Retinal pigment epithelial cell (primary cell): ENCODE data around the gene AHCYL1.

Experiments
- DNase-seq: peaks from one replicate; pipeline ENCODE4 v3.0.0-alpha.2; 2010; ENCODE audit warnings: low read depth
- H3K4me3 ChIP-seq: 2 replicates; pipeline ENCODE4 v1.5.1; 2011; ENCODE audit warnings: mild to moderate bottlenecking, low read length, control low read depth, moderate library complexity
- TF ChIP-seq, protein P1 (sequence below): conservative IDR thresholded peaks from 2 replicates; pipeline ENCODE4 v1.5.1; 2011; ENCODE audit warnings: low read depth, low read length, control low read depth, inconsistent platforms

The AHCYL1 gene

GRCh38 chr1:110006516-110006915 is 22.0 kb downstream of the AHCYL1 start:
- TF ChIP-seq, protein P1, sequence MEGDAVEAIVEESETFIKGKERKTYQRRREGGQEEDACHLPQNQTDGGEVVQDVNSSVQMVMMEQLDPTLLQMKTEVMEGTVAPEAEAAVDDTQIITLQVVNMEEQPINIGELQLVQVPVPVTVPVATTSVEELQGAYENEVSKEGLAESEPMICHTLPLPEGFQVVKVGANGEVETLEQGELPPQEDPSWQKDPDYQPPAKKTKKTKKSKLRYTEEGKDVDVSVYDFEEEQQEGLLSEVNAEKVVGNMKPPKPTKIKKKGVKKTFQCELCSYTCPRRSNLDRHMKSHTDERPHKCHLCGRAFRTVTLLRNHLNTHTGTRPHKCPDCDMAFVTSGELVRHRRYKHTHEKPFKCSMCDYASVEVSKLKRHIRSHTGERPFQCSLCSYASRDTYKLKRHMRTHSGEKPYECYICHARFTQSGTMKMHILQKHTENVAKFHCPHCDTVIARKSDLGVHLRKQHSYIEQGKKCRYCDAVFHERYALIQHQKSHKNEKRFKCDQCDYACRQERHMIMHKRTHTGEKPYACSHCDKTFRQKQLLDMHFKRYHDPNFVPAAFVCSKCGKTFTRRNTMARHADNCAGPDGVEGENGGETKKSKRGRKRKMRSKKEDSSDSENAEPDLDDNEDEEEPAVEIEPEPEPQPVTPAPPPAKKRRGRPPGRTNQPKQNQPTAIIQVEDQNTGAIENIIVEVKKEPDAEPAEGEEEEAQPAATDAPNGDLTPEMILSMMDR: no peak
- DNase-seq: no peak
- no peak overlapping the region for H3K4me3 ChIP-seq

DNA sequence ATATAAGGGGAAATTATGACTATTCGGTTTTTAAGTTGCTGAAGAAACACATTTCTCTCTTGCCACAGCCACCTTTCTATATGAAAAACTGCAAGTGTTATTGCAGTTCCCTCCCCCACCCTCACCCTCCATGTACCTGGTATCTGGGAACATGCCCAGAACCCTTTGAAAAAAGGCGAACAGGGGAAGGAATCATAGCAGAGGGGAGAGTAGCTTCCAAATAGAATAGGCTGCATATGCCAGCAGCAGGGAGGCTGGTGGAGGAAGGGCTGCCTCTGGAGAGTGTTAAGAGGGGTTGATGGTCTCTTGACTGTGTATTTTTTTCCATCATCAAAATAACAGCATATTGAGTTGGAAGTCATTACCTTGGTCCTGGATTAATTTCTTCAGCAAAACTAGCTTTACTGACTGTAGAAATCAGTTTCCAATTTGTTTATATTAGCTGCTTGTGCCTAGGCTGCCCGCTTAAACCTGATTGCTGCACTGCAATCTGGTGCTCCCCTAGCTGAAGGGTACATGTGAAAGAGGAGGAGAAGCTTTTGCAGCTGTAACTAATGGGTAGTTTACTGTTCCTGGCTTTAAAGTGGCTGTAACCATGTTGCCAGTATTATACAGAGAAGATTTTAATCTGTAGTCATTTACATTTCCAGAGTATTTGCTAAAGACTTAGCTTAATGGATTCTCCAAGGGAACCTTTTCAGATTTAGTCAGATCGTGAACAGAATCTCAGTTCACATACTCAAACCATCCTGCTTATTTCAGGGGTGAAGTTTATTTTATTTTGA is 22.7 kb downstream of the AHCYL1 start:
- TF ChIP-seq, protein P1: no peak
- no peak overlapping the region for H3K4me3 ChIP-seq
- DNase-seq: no peak

DNA sequence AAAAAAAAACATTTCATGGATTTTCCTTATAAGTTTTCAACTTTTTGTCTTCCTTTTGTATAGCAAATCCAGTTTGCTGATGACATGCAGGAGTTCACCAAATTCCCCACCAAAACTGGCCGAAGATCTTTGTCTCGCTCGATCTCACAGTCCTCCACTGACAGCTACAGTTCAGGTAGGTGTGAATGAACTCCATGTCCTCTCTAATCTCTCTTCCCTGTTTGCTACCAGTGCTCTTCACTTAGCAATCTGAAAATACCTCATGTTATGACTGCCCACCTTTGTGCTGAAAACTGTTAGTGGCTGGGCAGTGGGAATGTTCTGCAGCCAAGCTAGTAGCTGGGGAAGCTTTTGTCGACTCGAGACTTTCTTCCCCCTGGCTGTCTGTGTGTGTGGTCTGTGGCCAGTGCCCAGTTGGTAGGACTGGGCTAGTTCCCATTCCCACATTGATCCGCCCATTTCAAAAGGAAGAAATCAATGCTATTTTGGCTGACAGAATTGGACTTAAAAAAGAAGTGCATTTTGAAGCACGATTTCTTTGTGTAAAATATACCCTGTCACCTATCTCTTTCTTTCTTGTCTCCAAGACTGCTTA is 24.5 kb downstream of the AHCYL1 start:
- TF ChIP-seq, protein P1: no peak
- no peak overlapping the region for H3K4me3 ChIP-seq
- DNase-seq: no peak

DNA sequence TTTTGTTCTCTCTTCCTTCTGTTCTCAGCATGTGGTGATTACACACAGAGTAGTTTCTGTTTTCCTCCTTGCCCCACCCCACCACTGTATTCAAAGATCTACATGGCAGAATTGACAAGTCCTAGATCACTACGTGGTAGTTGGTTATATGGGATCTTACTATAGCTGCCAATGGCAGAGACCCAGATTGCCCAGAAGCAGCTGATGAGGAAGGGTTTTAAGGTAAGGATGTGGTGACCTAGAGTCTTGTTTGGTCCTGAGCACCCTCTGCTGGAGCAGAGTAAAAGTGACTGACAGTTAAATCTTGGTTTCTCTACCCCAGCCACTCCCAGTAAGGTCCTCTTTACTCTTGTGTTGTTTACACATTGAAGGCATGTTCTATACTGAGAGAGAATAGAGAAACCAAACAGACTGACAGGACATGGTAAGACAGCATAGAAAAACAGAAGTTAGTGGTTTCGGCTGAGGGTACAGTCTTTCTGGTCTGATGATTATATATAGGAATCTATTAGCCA is 27.0 kb downstream of the AHCYL1 start:
- no peak overlapping the region for H3K4me3 ChIP-seq
- TF ChIP-seq, protein P1: peak; percentile 68
- no peak for DNase-seq

GRCh38 chr1:110012100-110012780 is 27.7 kb downstream of the AHCYL1 start:
- no peak overlapping the region for H3K4me3 ChIP-seq
- TF ChIP-seq, protein P1: no peak
- DNase-seq: no peak

- TF ChIP-seq, protein P1: no peak
- no peak for DNase-seq
- H3K4me3 ChIP-seq: no peak overlapping the region
These were observed 33.2 kb downstream of the AHCYL1 start for GRCh38 chr1:110017792-110018191.
